ENCODE data around the gene USP24.
"Not testable (repeated sequence)": the region's sequence is repeated elsewhere in the genome, so short reads cannot be mapped to it uniquely, and the experiment has no call there.

USP24 gene

DNA sequence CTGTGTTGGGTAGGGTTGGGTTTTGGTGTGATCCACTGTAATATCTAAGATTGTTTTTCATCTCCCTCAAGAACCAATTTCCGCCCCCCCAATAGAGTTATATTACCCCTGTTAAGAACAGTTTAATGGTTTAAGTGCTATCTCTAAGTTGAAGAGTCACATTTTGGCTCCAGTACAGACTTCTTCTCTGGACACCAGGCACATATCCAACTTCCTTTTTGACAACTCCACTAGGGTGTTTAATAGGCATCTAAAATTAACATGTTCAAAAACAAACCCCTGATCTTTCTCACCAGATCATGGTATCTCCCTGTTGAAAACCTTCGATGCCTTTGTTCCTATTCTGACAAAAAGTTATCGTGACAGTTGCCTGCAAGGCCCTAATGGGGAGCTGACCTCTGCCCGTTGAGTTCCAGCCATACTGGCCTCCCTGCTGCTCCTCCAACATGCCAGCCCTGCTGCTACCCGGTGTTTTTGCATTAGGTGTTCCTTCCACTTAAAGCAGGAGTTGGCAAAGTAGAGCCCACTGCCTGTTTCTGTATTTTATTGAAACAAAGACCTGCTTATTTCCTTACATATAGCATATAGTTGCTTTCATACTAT, 18.6 kb downstream of the USP24 start:
- DNase-seq (ENCODE audit: low read depth in 3 of 3) = no peak

DNA sequence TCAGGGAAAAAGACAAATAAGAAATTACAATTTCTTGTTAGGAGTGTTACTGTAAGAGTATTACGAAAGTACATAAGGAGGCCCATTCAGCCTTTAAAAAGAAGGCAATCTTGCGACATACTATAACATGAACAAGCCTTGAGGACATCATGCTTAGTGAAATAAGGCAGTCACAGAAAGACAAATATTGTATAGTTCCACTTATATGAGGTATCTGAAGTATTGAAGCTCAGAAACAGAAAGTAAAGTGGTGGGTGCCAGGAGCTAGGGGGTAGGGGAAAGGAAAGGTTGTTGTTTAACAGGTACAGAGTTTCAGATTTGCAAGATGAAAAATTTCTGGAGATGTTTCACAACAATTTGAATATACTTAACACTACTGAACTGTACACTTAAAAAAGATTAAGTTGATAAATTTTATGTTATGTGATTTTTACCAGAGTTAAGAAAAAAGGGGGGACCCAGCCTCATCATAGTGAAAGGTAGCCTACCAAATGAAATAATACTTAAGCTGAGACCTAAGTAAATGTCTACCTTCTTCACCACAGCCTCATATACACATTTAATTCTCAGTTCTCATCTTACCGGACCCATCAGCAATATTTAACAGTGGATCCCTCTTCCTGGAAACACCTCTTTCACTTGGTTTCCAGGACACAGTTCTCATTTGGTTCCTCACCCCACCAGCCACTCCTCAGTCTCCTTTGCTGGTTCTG, 19.5 kb downstream of the USP24 start:
- DNase-seq (ENCODE audit: low read depth in 3 of 3) = no peak

DNA sequence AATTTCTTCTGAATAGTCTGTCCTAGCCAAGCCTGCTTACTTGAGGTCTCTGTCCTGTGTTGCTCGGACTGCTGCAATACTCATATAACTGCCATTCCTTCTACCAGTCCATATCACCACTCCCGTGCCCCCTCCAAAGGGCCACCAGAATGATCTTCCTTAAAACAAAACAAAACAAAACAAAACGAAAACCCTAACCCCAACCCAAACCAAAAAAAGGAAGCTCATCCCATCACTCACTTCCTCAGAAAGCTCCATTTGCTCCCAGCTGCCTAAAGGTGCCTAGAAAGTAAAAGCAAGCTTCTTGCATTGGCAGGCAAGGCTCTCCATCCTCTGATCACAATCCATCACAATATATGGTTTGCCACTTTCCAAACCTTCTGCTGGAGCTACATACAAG, 20.3 kb downstream of the USP24 start:
- no peak for DNase-seq (ENCODE audit: low read depth in 3 of 3)

DNA sequence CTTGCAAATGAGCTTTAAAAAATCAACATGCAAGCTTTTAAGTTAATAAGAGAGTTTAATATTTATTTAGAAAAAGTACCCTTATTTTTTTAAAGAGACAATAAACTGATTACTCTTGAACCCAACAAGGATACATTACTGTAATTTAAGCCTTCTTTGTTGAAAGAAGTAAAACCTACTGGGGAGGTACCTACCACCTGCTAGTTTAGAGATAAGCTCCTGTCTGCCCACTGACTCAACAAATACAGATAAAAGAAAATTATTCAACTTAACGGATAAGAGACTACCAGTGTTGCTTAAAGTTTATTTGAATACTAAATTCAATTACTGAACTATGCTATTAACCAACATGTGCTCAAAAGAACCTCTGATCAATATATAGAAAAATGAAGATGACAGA, 23.1 kb downstream of the USP24 start:
- DNase-seq (ENCODE audit: low read depth in 3 of 3) = no peak

DNA sequence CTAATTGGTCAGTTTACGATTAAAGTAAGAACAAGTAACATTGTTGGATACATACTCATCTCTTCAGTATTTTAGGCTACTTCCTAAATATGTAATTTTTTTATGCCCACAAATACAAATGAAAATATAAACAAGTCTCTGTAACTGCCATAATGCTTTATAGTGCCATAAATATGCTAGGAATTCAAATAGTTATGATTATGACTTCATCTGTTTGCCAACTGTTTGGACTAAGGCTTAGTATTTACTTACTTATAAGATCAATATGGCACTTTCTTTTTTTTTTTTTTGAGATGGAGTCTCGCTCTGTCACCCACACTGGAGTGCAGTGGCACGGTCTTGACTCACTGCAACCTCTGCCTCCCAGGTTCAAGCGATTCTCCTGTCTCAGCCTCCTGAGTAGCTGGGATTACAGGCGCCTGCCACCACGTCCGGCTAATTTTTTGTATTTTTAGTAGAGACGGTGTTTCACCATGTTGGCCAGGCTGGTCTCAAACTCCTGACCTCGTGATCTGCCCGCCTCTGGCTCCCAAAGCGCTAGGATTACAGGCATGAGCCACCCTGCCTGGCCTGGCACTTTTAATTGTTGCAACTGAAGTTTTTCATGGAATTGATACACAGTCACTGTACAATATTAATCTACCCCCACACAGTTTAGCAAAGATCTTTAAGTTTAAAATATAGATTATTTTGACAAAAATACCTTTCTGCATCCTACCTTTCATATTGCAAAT, 23.8 kb downstream of the USP24 start:
- DNase-seq (ENCODE audit: low read depth in 3 of 3) = not testable (repeated sequence)

DNA sequence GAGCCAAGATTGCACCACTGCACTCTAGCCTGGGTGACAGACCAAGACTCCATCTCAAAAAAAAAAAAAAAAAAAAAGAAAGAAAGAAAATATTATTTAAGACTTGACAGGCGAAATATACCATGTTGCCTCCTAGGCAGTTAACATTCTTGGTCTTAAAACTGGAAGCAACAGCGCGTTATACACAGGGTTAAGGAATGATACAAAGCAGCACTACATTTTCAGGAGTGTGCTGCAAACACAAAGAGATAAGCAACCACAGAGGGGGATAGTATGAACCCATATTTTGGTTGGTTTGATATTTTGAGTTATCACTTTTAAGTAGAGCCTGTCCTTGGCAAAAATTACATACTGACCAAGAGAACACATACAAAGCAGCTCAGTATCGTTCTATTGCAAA, 25.1 kb downstream of the USP24 start:
- no peak for DNase-seq (ENCODE audit: low read depth in 3 of 3)

DNA sequence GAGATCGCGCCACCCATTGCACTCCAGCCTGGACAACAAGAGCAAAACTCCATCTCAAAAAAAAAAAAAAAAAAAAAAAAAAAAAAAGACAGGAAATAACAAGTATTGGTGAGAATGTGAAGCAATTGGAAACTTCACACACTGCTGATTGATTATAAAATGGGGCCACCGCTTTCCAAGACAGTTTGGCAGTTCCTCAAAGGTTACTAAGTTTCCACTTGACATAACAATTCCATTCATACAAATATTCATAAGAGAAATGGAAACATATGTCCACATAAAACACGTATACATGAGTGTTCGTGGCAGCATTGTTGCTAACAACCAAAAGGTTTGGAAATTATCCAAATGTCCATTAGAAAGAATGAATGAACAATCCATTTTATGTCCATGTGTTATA, 26.3 kb downstream of the USP24 start:
- DNase-seq (ENCODE audit: low read depth in 3 of 3) = no peak

DNA sequence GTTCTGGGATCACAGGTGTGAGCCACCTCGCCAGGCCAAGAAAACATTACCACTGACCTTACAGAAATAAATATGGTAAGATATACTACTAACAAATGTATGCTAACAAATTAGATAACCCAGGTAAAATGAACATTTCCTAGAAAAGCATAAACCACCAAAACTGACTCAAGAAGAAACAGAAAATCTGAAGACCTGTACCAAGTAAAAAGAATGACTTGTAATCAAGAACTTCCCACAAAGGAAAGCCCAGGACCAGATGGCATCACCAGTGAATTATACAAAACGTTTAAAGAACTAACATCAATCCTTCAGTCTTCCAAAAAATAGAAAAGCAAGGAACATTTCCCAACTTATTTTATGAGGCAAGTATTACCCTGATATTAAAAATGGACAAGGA, 29.3 kb downstream of the USP24 start:
- no peak for DNase-seq (ENCODE audit: low read depth in 3 of 3)

DNA sequence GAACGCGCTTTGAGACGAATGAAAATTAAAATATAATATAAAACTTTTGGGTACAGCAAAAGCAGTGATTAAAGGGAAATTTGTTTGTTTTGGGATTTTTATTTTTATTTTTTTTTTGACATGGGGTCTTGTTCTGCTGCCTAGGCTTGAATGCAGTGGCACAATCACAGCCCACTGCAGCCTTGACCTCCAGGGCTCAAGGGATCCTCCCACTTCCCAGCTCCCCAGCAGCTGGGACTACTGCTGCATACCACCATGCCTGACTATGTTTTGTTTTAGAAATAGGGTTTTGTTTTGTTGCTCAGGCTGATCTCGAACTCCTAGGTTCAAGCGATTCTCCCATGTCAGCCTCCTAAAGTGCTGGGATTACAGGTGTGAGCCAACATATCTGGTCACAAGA, 30.3 kb downstream of the USP24 start:
- no peak for DNase-seq (ENCODE audit: low read depth in 3 of 3)

DNA sequence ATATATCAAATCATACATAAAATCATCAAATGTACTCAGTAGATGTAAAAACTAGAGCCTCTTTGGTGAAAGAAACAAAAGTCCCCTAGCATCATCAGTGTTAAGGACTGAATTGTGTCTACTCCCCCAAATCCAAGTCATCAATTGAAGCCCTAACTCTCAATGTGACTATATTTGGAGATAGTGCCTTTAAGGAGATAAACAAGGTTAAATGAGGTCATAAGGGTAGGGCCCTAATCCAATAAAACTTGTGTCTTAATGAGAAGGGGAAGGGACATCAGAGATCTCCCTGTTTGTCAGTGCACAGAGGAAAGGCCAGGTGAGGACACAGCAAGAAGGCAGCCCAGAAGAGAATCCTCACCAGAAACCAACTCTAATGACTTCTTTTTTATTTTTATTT, 33.5 kb downstream of the USP24 start:
- no peak for DNase-seq (ENCODE audit: low read depth in 3 of 3)

DNA sequence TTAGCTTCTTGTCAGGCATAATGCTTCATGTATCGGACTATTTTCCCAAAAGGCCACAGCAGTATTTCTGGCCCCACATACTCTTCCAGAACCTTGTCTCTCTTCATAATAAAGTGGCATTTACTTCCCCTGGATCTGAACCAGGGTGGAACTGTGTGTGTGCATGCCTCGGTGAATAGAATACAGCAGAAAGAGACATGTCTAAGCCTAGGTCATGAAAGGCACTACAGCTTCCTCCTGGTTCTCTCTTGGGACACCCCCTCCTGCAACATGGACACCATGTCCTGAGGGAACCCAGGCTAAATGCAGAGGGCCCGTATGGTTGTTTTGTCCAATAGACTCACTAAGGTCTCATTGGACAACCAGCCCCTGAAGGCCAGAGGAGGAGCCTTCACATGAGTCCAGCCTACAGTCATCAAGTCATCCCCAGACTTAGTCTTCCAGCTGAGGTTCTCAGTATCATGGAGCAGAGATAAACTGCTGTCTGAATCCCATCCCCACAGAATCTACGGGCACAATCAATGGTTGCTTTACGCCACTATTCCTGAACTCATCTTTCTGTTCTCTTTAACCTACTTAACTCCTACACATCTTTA, 35.0 kb downstream of the USP24 start:
- no peak for DNase-seq (ENCODE audit: low read depth in 3 of 3)

DNA sequence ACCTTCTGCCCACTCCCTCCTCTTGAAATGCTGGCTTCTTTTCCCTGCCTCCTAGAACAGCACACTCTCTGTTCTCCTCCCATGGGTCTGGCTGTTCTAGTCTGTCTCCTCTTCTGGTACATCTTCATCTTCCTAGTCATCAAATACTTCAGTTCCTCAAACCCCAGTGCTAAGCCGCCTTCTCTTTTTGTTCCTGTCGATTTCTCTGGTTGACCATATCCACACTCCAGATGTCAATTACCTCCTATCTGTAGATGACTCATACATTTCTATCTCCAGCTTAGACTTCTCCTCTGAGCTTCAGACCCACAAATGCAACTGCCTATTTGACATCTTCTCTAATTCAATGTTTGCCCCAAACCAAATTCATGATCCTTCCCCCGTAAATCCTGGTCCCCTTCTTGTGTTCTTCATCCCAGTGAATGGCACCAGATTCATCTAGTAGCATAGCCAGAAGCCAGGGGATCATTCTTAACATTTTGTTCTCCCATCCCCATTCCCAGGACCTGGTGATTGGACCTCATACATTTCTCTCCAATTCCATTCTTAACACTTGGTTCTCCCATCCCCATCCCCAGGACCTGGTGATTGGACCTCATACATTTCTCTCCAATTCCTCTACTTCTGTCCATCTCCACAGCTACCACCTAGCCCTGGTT, 35.9 kb downstream of the USP24 start:
- DNase-seq (ENCODE audit: low read depth in 3 of 3) = no peak

DNA sequence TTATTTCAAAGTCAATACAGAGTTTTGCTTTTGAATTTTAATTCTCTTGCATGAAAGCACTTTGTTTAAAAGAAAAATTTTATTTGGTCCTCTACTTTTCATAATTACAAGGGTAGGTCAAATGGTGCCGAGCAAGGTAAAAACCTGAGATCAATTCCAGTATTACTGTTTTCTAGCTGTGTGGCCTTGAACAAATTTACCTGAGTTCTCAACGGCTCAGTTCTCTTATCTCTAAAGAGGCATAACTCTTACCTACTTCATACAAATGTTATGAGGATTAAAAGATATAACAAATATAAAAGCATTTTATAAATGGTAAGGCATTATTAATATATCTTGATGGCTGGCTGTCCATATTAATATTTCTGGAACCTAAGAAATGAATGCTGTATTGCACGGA, 42.5 kb downstream of the USP24 start:
- no peak for DNase-seq (ENCODE audit: low read depth in 3 of 3)

DNA sequence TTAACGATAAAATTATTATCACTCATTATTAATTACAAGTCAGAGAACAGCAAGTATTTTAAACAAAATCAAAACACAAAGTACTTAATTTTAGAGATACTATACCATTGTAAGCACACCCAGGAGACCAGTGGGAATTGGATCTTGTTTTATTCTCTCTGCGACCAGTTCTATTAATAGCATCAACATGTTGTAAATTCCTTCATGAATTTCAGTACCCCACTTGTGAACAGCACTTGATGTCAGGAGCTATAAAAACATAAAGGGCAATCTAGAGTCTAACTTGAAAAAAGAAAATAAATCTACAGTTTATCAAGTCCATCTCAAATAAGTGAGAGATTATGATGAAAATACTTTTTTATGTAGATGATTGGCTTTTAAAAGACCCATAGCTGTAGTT, 42.9 kb downstream of the USP24 start:
- DNase-seq (ENCODE audit: low read depth in 3 of 3) = no peak

DNA sequence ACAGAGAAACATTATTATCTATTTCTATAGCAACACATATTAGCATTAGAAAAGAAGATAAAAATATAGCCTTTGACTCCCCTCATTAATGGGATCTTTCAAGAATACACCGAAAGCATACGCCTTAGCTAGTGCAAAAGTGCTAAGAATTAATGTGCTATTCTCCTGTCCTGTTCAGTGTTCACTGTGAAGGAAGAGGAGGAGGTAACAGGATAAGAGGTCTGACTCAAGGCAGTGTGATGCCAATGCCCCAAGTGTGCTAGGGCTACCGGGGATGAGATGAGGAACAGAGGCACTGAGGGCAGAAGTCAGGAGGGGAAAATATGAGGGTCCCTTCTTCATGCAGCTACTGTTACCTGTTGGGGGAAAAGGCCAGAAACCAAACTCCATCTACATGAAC, 43.5 kb downstream of the USP24 start:
- DNase-seq (ENCODE audit: low read depth in 3 of 3) = no peak

DNA sequence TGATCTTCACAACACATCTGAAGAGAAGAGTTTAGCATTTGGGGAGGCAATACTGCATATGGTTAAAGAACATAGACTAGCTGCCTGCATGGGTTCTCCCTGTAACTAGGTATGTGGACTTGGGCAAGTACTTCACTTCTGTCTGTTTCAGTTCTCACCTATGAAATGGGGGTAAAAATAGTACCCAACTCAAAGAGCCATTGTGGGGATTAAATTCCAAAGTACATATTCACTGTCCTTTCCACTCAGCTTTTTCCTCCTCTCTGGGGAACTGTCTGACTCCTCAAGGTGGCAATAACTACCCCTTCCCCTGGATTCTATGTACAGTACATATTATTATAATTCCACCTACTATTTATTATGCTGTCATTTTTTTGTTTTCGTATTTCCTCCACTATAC, 44.7 kb downstream of the USP24 start:
- no peak for DNase-seq (ENCODE audit: low read depth in 3 of 3)

DNA sequence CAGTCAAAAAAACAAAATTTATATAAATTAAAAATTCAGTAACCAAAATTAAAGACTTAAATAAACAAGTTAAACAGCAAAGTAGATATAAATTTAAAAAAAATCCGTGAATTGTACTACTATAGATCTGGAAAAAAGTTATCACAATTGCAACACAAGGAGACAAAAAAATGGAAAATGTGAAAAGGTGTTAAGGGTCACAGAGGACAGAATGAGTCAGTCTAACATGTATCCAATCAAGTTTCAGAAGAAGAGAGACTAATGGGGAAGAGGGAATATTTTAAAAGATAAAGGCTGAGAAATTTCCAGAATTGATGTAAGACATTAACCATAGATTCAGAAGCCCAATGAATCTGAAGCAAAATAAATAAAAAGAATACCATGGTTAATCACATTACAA, 46.0 kb downstream of the USP24 start:
- DNase-seq (ENCODE audit: low read depth in 3 of 3) = no peak

DNA sequence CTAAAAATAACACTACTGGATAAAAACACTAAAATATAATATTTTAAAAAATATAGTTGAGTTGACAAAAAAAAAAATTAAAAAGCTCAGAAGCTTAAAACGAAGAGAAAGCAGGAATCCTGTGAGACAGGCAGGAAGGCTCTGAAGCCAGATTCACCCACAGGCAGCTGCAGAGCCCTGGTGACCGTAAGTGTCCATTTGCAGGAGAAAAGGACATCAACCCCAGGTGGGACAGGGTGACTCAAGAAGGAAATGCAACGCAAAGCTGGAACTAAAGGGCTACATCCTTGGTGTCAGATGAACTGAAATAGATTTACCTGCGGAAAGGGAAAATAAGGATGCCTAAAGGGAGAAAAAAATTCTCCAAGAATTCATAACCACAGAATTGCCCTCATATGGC, 46.8 kb downstream of the USP24 start:
- no peak for DNase-seq (ENCODE audit: low read depth in 3 of 3)

DNA sequence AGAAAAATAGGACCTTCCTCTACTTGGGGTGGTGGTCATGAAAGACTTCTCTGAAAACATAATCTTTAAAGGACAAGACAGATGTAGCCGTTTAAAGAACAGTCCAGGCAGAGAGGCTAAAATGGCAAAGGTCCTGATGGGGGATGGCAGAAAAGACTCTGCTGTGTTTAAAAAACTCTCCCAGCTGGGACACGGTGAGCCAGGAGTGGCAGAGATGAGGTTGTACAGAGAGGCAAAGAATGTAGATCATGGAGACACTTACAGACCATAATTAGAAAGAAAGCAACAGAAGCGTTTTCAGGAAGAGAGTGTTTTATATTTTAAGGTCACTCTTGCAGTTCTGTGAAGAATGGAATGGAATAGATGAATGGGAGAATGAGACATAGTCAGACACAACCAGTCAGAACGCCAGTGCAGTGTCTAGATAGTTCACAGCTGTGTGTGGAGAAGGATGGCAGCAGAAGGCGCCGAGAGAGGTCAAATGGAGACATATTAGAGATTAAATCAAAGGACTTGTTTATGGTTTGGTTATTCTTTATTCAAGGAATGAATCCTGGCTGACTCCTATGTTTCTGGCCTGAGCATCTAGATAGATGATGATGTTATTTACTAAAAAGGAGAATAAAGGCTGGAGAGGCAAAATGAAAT, 47.8 kb downstream of the USP24 start:
- DNase-seq (ENCODE audit: low read depth in 3 of 3) = no peak

DNA sequence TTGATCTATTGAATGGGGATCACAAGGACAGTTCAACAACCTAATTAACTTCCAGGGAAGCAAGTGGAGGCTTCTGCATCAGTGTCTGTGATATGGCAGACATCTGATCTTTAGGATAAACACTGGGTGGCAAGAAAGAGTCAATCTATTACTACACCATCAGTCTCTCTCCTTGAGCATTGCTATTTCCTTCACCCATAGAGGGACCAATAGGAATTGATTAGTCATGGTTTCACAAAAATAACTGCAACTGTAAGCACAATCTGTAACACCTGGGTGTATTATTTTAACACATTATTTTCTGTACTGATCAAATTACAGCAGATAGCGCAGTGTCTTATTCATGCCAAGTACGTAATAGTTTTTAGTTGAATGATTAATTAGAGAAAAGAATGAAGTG, 50.3 kb downstream of the USP24 start:
- no peak for DNase-seq (ENCODE audit: low read depth in 3 of 3)

DNA sequence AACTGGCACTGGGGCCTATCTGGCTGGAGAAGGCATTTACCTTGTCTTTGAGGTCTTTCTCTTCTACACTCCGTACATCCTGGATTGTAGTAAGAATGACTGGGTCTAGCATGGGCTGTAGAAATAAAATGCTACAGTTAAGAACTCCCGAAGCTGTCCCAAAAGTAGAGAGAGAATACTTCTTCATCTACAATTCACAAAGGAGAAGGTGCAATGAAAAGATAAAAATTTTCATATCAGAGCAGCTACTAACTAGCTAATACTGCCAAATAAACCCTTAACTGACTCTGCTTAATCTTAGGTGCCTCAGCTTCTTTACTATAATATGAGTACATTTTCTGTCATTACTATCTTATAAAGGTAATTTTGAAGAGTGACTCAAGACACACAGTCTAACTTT, 55.6 kb downstream of the USP24 start:
- no peak for DNase-seq (ENCODE audit: low read depth in 3 of 3)

DNA sequence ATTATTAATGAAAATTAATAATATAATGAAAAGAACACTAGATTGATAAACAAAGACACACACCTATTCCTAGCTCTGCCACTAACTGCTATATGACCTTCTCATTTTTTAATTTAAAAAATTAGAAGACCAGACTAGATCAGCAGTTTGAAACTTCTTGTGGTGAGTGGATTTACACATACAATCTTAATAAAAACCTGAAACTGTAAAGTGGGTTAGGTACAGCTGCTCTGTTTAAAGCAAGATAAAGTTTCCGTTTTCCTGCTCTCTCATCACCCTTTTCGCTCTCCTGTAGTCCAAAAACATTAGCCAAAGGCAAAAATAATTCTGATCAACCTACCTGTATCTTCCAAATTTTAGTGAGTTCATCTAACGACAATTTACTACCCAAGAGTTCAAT, 58.6 kb downstream of the USP24 start:
- no peak for DNase-seq (ENCODE audit: low read depth in 3 of 3)
